ENCODE results near the gene ZNF622.

DNA sequence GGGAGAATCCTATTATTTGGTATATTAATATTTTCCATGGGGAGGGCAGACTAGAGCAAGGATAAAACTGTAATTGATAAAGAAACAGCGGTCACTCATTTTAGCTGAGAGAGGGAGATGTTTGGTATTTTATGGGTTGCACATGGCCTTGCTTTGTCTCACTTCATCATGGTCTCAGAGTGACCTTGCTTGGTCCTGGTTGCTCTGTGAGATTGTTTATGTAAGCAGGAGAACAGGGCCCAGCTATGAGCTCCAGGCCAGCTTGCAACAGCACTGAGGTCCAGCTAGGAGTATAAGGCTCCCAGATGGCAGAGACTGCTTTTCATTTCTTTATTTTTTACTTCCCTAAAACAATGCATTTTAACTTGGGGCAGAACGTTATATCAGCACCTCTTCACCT lies 50.7 kb downstream of the ZNF622 start:
- TF ChIP-seq, protein P1, sequence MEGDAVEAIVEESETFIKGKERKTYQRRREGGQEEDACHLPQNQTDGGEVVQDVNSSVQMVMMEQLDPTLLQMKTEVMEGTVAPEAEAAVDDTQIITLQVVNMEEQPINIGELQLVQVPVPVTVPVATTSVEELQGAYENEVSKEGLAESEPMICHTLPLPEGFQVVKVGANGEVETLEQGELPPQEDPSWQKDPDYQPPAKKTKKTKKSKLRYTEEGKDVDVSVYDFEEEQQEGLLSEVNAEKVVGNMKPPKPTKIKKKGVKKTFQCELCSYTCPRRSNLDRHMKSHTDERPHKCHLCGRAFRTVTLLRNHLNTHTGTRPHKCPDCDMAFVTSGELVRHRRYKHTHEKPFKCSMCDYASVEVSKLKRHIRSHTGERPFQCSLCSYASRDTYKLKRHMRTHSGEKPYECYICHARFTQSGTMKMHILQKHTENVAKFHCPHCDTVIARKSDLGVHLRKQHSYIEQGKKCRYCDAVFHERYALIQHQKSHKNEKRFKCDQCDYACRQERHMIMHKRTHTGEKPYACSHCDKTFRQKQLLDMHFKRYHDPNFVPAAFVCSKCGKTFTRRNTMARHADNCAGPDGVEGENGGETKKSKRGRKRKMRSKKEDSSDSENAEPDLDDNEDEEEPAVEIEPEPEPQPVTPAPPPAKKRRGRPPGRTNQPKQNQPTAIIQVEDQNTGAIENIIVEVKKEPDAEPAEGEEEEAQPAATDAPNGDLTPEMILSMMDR (optimal IDR thresholded peaks at IDR 0.05 in 1 of 3, IDR thresholded peaks at IDR 0.05 in 1 of 3, conservative IDR thresholded peaks at IDR 0.05 in 1 of 3; ENCODE audit: extremely low read depth in 1 of 3, insufficient read depth in 2 of 3, low read length in 3 of 3): no peak
- TF ChIP-seq EZH2 (IDR thresholded peaks at IDR 0.05; ENCODE audit: low read length): no peak

Measured in keratinocyte (primary cell).